ENCODE measurements around the gene PRKG1.

The PRKG1 gene

GRCh38 chr10:51800725-51801424 lies 726.6 kb downstream of the PRKG1 start:
- no peak for DNase-seq (ENCODE audit: low read depth, low spot score)

DNA sequence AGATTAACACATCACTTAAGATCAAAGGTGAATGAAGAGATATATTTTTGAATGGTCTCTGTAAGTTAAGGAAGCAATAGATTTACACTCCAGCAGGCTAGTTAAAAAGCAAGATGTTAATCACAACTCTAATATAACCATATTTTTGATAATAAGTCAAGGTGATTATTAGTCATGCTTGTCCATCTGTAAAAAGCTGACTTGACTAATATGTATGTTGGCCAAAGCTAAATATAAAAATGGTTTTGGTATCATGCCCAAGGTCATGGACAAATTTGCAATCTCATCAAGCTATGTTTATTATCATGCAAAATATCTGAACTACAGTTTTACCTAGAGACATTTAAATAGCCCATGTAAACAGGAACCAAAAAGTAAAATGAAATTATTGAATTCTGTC lies 727.7 kb downstream of the PRKG1 start:
- no peak for DNase-seq (ENCODE audit: low read depth, low spot score)

DNA sequence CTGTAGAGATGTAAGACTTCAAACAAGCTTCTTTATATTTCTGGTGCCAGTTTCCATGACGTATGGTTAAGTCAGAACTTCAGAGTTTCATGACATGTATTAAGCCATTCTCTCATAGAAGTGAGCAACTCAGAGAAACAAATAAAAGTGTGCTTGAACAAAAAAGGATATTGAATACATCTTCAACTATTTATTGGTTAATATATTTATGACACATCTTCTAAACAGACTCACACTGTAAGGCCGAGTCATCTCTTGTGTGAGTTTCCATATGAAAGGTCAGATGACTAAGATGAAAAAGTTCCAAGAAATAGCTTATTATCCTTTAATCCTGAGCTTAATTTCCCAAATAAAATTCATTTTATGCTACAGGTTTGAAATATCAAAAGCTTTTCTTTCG lies 730.6 kb downstream of the PRKG1 start:
- no peak for DNase-seq (ENCODE audit: low read depth, low spot score)

DNA sequence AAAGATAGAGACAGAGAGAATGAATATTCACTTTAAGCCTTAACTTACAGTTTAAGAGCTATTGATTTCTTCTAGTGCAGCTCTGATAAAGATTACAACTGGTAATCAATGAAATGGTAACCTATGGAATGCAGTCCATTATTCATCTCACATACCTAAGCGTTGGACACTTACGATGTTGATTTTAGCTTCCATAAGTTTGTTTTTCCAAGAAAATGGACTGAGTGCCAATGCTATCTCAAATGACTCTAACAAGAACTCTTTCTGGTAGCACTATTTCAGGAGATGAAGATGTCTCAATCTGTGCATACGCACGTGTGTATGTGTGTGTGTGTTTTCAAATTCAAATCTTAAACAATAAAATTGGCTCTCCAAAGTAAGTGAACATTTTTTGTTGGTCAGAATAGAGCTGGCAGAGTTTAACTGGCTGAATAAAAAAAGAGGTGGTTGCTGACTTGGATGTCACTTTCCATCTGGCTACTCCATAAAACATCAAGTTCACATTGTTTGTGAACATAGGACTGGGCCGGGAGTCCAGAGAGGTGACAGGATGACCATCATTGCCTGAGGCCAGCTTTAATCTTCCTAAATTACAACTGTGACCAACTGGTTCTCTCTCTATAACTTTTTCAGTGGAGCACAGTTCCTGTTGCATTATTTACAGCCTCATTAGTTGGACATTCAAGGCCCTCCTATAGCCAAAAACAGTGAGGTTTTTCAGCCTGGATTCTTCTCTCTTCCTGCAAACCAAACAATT lies 732.0 kb downstream of the PRKG1 start:
- DNase-seq (ENCODE audit: low read depth, low spot score), result no peak

DNA sequence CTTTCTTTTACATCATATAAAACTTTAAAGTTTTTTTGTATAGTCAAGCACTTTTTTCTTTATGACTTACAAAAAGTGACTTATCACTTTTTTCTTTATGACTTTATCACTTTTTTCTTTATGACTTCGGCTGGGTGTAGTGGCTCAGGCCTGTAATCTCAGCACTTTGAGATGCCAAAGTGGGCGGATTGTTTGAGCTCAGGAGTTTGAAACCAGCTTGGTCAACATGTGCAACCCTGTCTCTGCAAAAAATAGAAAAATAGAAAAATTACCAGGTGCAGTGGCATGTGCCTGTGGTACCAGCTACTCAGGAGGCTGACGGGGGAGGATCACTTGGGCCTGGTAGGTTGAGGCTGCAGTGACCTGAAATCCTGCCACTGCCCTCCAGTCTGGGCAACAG lies 733.9 kb downstream of the PRKG1 start:
- no peak for DNase-seq (ENCODE audit: low read depth, low spot score)

- no peak for DNase-seq (ENCODE audit: low read depth, low spot score)
Measured at GRCh38 chr10:51815723-51816122, 741.4 kb downstream of the PRKG1 start.

DNA sequence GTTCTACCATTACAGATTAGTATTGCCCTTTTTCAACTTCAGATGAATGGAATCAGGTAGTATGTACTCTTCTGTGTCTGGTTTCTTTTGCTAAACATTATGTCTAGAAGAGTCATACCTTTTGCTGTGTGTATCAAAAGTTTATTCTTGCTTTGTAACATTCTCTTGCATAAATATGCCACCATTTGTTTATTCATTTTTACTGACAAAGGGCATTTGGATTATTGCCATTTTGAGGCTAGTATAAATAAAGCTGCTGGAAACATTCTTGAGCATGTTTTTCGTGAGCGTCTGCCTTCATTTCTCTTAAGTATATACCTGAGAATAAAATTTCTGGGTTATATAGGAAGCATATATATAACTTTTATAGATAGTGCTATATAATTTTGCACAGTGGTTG lies 746.8 kb downstream of the PRKG1 start:
- no peak for DNase-seq (ENCODE audit: low read depth, low spot score)

- DNase-seq (ENCODE audit: low read depth, low spot score), result no peak
Measured at GRCh38 chr10:51821745-51822144, 747.5 kb downstream of the PRKG1 start.

DNA sequence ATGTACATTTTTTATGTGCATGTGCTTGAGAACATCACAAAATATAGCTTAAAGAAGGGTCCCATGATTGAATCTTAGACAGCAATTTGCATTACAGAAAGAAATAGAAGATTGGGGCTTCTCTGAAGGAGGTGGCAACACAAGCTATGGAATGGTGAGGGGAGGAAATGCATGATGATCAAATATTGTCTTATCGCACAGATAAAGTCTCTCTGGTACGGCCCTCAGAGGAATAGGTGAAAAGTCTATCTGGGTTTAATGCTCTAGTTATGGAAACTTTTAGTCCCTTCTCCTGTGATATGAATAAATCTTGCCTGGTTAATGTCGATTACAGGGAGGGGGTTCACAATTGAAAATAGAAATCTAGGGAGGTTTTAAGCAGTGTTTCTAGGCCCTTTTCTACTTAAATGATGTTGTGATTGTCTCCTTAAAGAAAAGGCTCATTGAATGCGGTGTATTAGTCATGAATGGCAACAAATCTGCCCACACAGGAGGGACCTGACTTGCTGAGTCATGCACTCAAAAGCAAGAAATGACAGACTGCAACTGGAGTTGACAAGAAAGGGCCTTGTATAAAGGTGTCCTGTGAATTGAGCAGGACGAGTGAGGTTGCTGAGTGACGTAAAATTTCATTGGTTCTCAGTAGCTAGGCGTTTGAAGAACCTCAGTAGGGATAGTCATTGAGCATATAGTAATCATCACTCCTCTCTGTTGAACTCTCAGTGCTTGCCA lies 758.5 kb downstream of the PRKG1 start:
- no peak for DNase-seq (ENCODE audit: low read depth, low spot score)

GRCh38 chr10:51834548-51834947 lies 760.3 kb downstream of the PRKG1 start:
- DNase-seq (ENCODE audit: low read depth, low spot score), result no peak

DNA sequence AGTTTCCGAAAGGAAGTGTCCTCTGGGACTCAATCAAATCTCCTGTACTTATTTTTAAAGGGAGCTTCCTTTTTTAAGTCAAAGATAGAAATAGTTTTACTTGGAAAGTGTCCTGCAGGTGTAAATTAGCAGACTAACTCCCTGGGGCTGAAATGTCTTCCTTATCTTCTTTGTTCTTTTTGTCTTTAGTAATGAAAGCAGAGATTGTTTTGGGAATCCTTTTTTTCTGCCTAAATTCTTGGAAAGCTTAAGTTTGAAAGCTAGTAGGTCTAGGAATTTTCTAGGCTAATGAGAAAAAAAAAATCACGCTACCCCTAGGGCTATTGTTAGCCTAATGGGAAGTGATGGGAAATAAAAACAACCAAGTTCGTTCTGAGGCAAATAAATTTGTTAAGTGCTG lies 764.2 kb downstream of the PRKG1 start:
- no peak for DNase-seq (ENCODE audit: low read depth, low spot score)

DNA sequence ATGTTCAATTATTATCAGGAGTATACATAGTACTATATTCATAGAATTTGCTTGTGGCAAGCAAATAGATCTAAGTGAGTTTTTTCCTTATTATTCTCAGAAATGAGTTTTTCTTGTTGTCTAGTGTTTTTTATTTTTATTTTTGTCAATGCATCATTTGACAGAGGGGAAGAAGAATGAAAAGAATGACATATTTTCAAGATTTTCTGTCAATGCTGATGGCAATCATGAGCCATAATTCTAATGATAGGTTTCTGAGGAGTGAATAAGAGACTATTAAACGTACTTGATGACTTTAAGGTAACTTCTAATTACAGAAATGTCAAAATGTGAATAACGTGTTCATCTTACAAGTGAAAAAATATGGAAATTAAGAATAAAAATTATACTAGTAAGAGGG lies 769.7 kb downstream of the PRKG1 start:
- no peak for DNase-seq (ENCODE audit: low read depth, low spot score)

DNA sequence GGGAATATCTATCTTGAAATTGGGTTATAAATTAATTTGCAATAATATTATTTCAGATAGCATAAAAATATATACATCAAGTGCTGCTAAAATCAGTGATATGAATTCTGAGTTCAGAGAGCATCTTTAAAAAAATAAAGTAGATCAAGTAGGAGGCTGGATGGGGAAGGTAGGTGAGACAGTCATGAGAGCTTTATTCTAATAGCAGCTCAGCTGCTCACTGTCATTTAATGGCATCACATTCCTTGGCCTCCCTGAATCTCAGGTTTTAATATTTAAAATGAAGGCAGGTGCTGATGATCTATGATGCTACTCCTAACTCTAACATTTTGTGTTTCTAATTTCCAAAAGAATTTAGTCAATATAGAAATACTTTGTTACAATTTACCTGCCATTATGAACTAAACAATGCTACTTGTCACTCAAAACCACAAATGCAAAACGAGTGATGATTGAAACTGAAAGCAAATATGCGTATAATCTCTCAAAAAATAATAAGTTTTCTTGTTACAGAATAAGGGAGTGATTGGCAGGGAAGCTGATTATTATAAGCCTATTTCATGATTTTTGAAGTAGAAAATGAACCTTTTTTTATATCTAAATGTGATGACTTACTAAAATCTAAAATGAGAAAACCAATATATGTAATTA lies 772.7 kb downstream of the PRKG1 start:
- no peak for DNase-seq (ENCODE audit: low read depth, low spot score)

DNA sequence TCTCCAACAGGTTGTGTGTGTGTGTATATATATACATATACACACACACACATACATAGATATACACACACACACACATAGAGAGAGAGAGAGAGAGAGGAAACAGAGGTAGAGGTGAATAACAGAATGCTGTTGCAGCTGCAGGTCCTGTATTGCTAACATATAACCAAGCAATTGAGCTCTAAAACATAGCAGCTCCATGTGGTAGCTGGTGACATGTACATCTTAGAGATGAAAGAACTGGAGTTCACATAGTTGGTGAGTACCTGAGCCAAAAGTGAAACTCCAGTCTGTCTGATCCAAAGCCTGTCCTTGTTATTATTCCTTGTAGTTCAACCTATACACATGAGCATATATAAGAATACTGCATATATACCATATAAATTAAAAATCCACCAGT lies 778.0 kb downstream of the PRKG1 start:
- DNase-seq (ENCODE audit: low read depth, low spot score), result no peak

DNA sequence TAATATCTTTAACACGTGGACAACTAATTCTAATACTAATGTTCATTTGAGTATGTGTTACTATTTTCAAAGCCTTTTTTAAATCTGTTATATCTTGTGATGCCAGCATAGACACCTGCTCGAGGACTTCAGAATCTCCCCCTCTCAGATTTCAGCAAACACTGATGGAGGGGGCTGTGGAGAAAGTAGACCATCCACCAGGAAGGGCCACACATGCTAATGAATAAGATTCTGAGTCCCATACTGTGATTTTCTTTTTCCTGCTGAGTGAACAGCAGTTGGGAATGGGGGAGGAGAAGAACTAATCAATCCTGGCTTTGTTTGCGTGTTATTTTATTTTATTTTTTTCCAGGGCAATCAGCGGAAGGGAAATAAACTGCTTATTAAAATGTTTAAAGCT lies 783.0 kb downstream of the PRKG1 start:
- DNase-seq (ENCODE audit: low read depth, low spot score), result no peak

GRCh38 chr10:51860257-51860656 lies 786.0 kb downstream of the PRKG1 start:
- DNase-seq (ENCODE audit: low read depth, low spot score), result no peak

- no peak for DNase-seq (ENCODE audit: low read depth, low spot score)
Measured at GRCh38 chr10:51861051-51861450, 786.8 kb downstream of the PRKG1 start.

DNA sequence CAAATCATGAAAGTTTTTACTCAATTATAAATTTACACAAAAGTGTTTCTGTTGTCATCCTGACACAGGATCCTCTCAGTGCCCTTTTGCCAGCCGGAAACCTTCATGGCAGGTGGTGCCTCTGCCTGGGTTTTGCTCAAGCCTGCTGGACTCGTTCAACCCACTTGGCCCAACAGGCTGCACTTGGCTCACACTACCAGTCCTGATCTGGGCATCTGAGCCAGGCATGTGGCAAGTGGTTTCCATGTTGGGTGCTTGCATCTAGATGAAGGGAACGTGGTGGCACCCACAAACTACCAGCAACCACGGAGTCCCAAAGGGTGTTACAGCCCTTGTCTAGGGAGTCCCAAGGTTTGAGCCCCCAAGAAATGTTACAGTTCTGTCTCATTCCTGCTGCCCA lies 787.4 kb downstream of the PRKG1 start:
- DNase-seq (ENCODE audit: low read depth, low spot score), result no peak

GRCh38 chr10:51862149-51862548 lies 787.9 kb downstream of the PRKG1 start:
- no peak for DNase-seq (ENCODE audit: low read depth, low spot score)

- no peak for DNase-seq (ENCODE audit: low read depth, low spot score)
Measured at GRCh38 chr10:51867956-51868355, 793.7 kb downstream of the PRKG1 start.

GRCh38 chr10:51874131-51874530 lies 799.8 kb downstream of the PRKG1 start:
- DNase-seq (ENCODE audit: low read depth, low spot score), result no peak

GRCh38 chr10:51875610-51876009 lies 801.3 kb downstream of the PRKG1 start:
- DNase-seq (ENCODE audit: low read depth, low spot score), result no peak

Measured in activated CD4-positive, CD25-positive, alpha-beta regulatory T cell treated with anti-CD3 and anti-CD28 coated beads, Interleukin-2, amount 50 U/mL, for 16 hours (primary cell).